Heart right ventricle (tissue), 16 donors: Measurements from ENCODE around the gene SLC45A3. TPM values are rescaled to one million over a fixed set of nuclear protein-coding genes. Genes with fewer than 3 reads are reported as not detected.
"Not testable (repeated sequence)": the region's sequence is repeated elsewhere in the genome, so short reads cannot be mapped to it uniquely, and the experiment has no call there.

ENCODE experiments used
- ATAC-seq, 8 donors: fragments of 200-7000 bp; cut with Tn5 transposase; one replicate each; pipeline ENCODE4 v1.9.1; 2020; ENCODE audit warnings: mild to moderate bottlenecking in 8 of 8, moderate library complexity in 8 of 8, moderate number of reproducible peaks in 1 of 8
- DNase-seq, 2 donors: peaks; one replicate each; pipeline ENCODE4 v3.0.0-alpha.2; 2020
- H3K27ac ChIP-seq, 10 donors: fragments of 200-600 bp; sonication (generic) in 2 of 10; one replicate each; pipeline versions ENCODE4 v1.5.0 to v1.8.0; 2020 to 2022; ENCODE audit warnings: mild to moderate bottlenecking in 3 of 10
- H3K27me3 ChIP-seq, 7 donors: fragments of 200-600 bp; one replicate each; pipeline ENCODE4 v1.8.0; 2021 to 2022; ENCODE audit warnings: mild to moderate bottlenecking in 2 of 7
- H3K36me3 ChIP-seq, 9 donors: fragments of 200-600 bp; sonication (generic) in 1 of 9; one replicate each; pipeline versions ENCODE4 v1.5.0 to v1.8.0; 2020 to 2022; ENCODE audit warnings: mild to moderate bottlenecking in 2 of 9
- H3K4me1 ChIP-seq, 9 donors: fragments of 200-600 bp; sonication (generic) in 1 of 9; one replicate each; pipeline versions ENCODE4 v1.5.0 to v1.8.0; 2020 to 2022; ENCODE audit warnings: mild to moderate bottlenecking in 4 of 9
- H3K4me3 ChIP-seq, 10 donors: fragments of 200-600 bp; sonication (generic) in 2 of 10; one replicate each; pipeline versions ENCODE4 v1.5.0 to v1.8.0; 2020 to 2022; ENCODE audit warnings: mild to moderate bottlenecking in 7 of 10, moderate library complexity in 2 of 10
- H3K9me3 ChIP-seq, 11 donors: fragments of 200-600 bp in 10 of 11; sonication (generic) in 2 of 11; one replicate each; pipeline versions ENCODE4 v1.5.0 to v1.8.0; 2013 to 2022; ENCODE audit warnings: mild to moderate bottlenecking in 2 of 11, control low read depth in 1 of 11, moderate library complexity in 1 of 11
- CTCF ChIP-seq, 9 donors: fragments of 200-600 bp; sonication (generic) in 2 of 9; IDR thresholded peaks; one replicate each; pipeline versions ENCODE4 v1.5.0 to v1.8.0; 2021 to 2022; ENCODE audit warnings: antibody characterized with exemption in 9 of 9, mild to moderate bottlenecking in 5 of 9, moderate library complexity in 1 of 9
- WGBS, 2 donors: extraction: QIAGEN DNeasy Blood & Tissue Kit; methylation state at CpG; one replicate each; pipeline ENCODE4 v1.1.7; 2013; ENCODE audit warnings: inconsistent platforms in 1 of 2; 5-methylcytosine and 5-hydroxymethylcytosine counted together
- intact Hi-C, 10 donors: fragments of 100-400 bp; cut with DNase I; formaldehyde crosslinking; loops; one replicate each; pipeline versions ENCODE4 v1.11.1 to v1.14.2; 2022
- long read RNA-seq, 3 donors: library from polyadenylated mRNA; unstranded; transcript quantifications; one replicate each; pipeline ENCODE4 v2.0.0, GENCODE V29; 2020 to 2021
- polyA plus RNA-seq, 2 donors: library from polyadenylated mRNA; stranded (reverse); fragments of 200-250 nt; gene quantifications; one replicate each; pipeline ENCODE4 v1.2.3, GENCODE V29; 2013
- total RNA-seq, 10 donors: library from RNA; stranded (reverse); fragmentation: NEBNext Ultra II Directional in 3 of 10; extraction: Animal tissue kit (Norgen Biotek cat#: 25700) in 3 of 10; gene quantifications; one replicate each; pipeline versions ENCODE4 v1.2.1 to v1.2.4, GENCODE V29; 2021 to 2023
- donor health status: Arrhythmogenic right ventricular cardiomyopathy.
- donor health status: ischemic (EF 13 %, LVEDD 7.1; RV severe dilation, severe dysfunction).
- donor health status: healthy with polysubstance abuse.
- donor health status: DM: no; HTN: yes; CAD: no.
- donor health status: DM: no; HTN: no; CAD: no.
- donor health status: ischemic (EF 25% LVEDD 6.9; RV normal size, moderate dysfunction).
- donor health status: ischemic (EF 25% LVEDD 5.7; RV mildly dilated, moderate dysfunction).
- donor health status: healthy.
- donor health status: DM: yes; HTN: yes; CAD: no.
- donor health status: Ischemic cardiomyopathy.
- donor health status: ischemic (EF 35%, LVEDD 5.7; RV mildly dilated, moderate dysfunction).
- donor health status: nonischemic (EF 11% LVEDD 7.7; RV severe dilation, severe dysfunction).
- donor health status: DM: yes; HTN: yes; CAD: no.
- donor health status: PGD.
- donor health status: ischemic (EF 29% LVEDD 5.4; RV normal size, mild dysfunction).
- donor health status: nonischemic (EF 23%, LVEDD 6.1; RV moderate dilation, normal function).

SLC45A3 gene, protein sequence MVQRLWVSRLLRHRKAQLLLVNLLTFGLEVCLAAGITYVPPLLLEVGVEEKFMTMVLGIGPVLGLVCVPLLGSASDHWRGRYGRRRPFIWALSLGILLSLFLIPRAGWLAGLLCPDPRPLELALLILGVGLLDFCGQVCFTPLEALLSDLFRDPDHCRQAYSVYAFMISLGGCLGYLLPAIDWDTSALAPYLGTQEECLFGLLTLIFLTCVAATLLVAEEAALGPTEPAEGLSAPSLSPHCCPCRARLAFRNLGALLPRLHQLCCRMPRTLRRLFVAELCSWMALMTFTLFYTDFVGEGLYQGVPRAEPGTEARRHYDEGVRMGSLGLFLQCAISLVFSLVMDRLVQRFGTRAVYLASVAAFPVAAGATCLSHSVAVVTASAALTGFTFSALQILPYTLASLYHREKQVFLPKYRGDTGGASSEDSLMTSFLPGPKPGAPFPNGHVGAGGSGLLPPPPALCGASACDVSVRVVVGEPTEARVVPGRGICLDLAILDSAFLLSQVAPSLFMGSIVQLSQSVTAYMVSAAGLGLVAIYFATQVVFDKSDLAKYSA
- total RNA-seq (1 to 10 TPM; 1.4 to 7.9 (median 2.2) TPM), polyA plus RNA-seq (1 to 10 TPM; 1.8 to 4.5 TPM)
- long read RNA-seq, donor 1, partial matches to known transcripts, result 0 of 2 reads
- long read RNA-seq, donor 1, other reads (novel, unspliced or antisense), result 2 of 2 reads
- long read RNA-seq, donor 2, partial matches to known transcripts, result 0 of 2 reads
- long read RNA-seq, donor 2, other reads (novel, unspliced or antisense), result 2 of 2 reads
- long read RNA-seq, donor 3, result 0 reads

- H3K27ac ChIP-seq, result peak within 1 kb of the TSS in 9 of 10 donors; percentile 42 to 74 (median 61)
- intact Hi-C loops, result no loop called here
These were observed at the start of gene SLC45A3 for GRCh38 chr1:205680073-205680851. Gene SLC45A3, minus strand, starts transcription at chr1:205680509. Its CDS starts 15,853 bp downstream, at chr1:205664656.

DNA sequence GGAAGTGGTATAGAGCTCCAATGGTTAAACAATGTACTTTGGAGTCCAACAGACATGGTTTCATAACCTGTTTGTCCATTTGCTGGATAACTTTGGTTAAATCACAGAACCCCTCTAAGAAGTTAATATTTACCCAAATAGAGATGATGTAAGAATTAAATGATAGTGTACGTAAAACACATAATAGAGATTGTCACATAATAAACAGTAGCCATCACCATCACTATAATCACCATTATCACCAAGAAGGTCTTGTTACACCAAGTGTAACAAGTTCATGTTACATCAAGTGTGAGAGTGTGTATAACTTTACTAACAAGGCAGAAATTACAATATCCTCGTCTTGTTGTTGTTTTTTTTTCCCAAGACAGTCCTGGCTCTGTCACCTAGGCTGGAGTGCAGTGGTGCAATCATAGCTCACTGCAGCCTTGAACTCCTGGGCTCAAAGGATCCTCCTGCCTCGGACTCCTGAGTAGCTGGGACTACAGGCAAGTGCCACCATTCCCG, 46.4 kb upstream of the SLC45A3 start:
- Histone ChIP-seq H3K27me3 (no peaks in the 10 kb centered on the region), H3K27ac (no peak overlapping the region), H3K9me3 (no peaks in the 10 kb centered on the region), H3K4me1 (peaks cover 0 to 44% (median 4%) of the 10 kb centered on the region in 9 donors), H3K36me3 (peaks cover 0 to 93% (median 17%) of the 10 kb centered on the region in 9 donors), H3K4me3 (no peak overlapping the region)
- WGBS, 2 donors, result 80 to 83% methylated on average over 4 of the region's 4 CpGs
- no peak for DNase-seq
- TF ChIP-seq CTCF (IDR thresholded peaks at IDR 0.05), result no peak
- intact Hi-C loops, result no loop called here
- no peak for ATAC-seq

More at GRCh38 chr1:205680073-205680851, at the start of gene SLC45A3:
- Histone ChIP-seq H3K4me1 (peaks cover 6 to 46% (median 18%) of the 10 kb centered on the region in 9 donors), H3K27me3 (peaks cover 0 to 25% (median 0%) of the 10 kb centered on the region in 7 donors), H3K9me3 (no peaks in the 10 kb centered on the region), H3K4me3 (peak within 1 kb of the TSS in 9 of 10 donors; percentile 56 to 71 (median 65)), H3K36me3 (no peaks in the 10 kb centered on the region)
- whole genome bisulfite sequencing, 2 donors, result 2% methylated on average over 63 to 86 of the region's 86 CpGs
- TF ChIP-seq CTCF (IDR thresholded peaks at IDR 0.05), result no peak
- DNase-seq (peak in 1 of 2 donors; percentile 48), ATAC-seq (peak; percentile 15 to 64 (median 38))

DNA sequence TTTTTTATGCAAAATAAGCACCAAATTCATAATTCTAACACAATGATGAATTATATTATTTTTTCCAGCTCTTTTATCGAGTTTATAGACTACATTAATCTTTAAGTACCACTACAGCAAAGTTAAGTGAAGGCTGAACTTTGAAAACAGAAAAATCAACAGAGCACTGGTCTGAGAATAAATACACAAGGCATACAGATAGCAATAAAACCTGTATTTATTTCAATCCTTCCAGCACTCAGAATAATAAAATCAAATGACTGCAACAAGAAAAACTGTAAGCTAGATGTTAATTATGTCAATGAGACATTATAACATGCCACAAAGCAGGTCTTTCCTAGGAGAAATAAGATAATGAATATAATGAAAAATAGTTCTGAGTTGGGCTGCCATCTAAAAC, 45.2 kb upstream of the SLC45A3 start:
- H3K9me3 ChIP-seq, result no peaks in the 10 kb centered on the region
- no peaks in the 10 kb centered on the region for H3K27me3 ChIP-seq
- 83 to 88% methylated on average over 1 of the region's 1 CpG for WGBS, 2 donors
- no peak overlapping the region for H3K4me3 ChIP-seq
- intact Hi-C loops, result no loop called here
- peaks cover 0 to 98% (median 27%) of the 10 kb centered on the region in 9 donors for H3K36me3 ChIP-seq
- DNase-seq (no peak), ATAC-seq (no peak)
- H3K27ac ChIP-seq, result no peak overlapping the region
- peaks cover 0 to 39% (median 4%) of the 10 kb centered on the region in 9 donors for H3K4me1 ChIP-seq
- no peak for TF ChIP-seq CTCF (IDR thresholded peaks at IDR 0.05)

DNA sequence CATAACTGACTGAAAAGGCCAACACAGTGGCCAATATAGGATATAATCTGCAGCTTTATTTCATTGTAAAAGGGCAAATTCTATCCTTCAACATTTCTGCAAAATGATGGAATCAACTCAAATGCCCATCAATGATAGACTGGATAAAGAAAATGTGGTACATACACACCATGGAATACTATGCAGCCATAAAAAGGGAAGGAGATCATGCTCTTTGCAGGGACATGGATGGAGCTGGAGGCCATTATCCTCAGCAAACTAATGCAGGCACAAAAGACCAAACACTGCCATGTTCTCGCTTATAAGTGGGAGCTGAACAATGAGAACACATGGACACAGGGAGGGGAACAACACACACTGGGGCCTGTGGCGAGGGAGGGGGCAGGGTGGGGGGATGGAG, 40.4 kb upstream of the SLC45A3 start:
- ATAC-seq, intact Hi-C loops, H3K27ac ChIP-seq, H3K27me3 ChIP-seq, DNase-seq, H3K9me3 ChIP-seq, H3K4me1 ChIP-seq, H3K4me3 ChIP-seq: not testable (repeated sequence)
- WGBS, 2 donors, result 100% methylated on average over 2 of the region's 2 CpGs
- H3K36me3 ChIP-seq, result peaks cover 0 to 100% (median 54%) of the 10 kb centered on the region in 9 donors
